ENCODE results near the gene ATP6V0B.

The ATP6V0B gene

GRCh38 chr1:43969746-43970466 is 4.9 kb upstream of the ATP6V0B start, which contains the start of gene DPH2:
Gene DPH2 (plus strand): TSS chr1:43970010. CDS start chr1:43970176, 166 bp downstream.
- peak; percentile 98 for DNase-seq

DNA sequence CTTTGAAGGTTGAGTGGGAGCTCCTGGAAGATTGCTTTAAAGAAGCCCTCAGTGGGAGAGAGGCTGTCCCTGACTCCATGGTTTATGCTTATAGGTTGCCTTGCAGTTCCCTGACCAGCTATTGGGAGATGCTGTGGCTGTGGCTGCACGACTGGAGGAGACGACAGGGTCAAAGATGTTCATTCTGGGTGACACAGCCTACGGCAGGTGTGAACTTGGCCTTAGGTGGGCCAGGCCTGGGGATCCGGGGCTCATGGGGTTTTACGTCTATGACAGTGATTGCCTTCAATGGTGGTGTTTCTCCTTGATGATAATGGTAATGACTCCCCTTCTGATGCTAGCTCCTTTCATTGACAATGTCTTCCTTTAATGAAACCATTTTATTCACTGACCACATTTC is 4.3 kb upstream of the ATP6V0B start:
- DNase-seq = no peak

DNA sequence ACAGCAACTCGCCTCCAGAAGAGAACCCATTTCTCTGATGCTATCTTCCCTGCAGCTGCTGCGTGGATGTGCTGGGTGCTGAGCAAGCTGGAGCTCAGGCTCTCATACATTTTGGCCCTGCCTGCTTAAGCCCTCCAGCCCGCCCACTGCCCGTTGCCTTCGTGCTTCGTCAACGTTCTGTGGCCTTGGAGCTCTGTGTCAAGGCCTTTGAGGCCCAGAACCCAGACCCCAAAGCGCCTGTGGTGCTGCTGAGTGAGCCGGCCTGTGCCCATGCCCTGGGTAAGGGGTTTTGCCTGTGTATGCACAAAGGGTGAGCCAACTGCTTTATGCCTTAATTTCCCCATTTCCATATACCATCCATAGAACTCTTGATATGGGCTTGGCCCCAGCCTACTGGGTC is 3.8 kb upstream of the ATP6V0B start:
- DNase-seq = no peak

DNA sequence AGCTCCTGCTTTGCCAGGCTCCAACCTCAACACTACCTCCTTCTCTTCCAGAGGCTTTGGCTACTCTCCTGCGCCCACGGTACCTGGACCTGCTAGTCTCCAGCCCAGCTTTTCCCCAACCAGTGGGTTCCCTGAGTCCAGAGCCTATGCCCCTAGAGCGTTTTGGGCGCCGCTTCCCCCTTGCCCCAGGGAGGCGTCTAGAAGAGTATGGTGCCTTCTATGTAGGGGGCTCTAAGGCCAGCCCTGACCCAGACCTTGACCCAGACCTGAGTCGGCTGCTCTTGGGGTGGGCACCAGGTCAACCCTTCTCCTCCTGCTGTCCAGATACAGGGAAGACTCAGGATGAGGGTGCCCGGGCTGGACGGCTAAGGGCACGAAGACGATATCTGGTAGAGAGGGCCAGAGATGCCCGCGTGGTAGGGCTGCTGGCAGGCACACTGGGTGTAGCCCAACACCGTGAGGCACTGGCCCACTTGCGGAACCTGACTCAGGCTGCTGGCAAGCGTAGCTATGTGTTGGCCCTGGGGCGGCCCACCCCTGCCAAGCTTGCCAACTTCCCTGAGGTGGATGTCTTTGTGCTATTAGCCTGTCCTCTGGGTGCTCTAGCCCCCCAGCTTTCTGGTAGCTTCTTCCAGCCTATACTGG is 3.3 kb upstream of the ATP6V0B start:
- no peak for DNase-seq

DNA sequence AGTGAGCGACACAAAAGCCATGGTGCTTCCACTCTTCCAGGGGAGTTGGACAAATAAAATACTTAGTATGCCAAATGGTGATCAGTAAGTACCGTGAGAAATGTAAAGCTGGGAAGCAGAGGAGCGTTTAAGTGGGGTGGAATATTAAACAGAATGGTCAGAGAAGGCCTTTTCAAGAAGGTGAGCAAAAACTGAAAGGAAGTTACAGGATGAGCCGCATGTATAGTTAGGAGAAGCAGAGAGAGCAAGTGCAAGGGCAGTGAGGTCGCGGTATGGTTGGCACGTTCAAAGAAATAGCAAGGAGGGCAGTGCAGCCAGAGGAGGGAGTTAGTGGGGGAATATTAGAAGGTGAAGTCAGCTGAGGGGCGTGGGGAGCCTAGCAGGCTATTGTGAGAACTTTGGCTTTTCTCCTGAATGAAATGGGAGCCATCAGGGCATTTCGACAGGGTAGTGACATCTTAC is 748 bp upstream of the ATP6V0B start:
- no peak for DNase-seq

- no peak for DNase-seq
Observed at GRCh38 chr1:43975249-43975961, 645 bp downstream of the ATP6V0B start.

- no peak for DNase-seq
Observed at GRCh38 chr1:43976045-43976444, 1.3 kb downstream of the ATP6V0B start.

DNA sequence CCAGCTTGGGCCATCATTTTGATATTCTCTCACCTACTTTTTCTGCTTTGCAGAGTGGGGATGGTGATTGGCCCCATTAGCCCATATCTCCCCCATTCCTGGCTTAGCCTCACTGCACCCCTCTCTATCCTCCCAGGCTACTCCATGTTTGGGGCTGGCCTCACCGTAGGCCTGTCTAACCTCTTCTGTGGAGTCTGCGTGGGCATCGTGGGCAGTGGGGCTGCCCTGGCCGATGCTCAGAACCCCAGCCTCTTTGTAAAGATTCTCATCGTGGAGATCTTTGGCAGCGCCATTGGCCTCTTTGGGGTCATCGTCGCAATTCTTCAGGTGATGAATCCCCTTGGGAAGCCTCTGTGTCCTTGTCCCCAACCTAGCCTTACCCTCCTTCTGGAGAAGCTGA is 2.1 kb downstream of the ATP6V0B start:
- no peak for DNase-seq

- no peak for DNase-seq
Observed at GRCh38 chr1:43977376-43978263, 2.9 kb downstream of the ATP6V0B start.

DNA sequence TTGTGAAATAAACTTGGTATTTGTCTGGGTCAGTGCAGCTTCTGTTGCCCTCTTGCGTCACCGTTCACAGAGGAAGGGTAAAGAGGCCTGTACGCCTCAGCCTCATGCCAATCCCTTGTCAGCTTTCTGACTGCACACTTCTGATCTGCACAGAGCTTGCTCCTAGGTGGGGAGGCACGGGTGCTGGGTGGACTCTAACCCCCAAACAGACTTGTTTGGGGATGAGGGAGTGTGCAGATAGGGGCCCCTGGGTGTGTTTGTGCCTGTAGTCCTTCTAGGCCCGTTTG is 3.4 kb downstream of the ATP6V0B start:
- DNase-seq = no peak

DNA sequence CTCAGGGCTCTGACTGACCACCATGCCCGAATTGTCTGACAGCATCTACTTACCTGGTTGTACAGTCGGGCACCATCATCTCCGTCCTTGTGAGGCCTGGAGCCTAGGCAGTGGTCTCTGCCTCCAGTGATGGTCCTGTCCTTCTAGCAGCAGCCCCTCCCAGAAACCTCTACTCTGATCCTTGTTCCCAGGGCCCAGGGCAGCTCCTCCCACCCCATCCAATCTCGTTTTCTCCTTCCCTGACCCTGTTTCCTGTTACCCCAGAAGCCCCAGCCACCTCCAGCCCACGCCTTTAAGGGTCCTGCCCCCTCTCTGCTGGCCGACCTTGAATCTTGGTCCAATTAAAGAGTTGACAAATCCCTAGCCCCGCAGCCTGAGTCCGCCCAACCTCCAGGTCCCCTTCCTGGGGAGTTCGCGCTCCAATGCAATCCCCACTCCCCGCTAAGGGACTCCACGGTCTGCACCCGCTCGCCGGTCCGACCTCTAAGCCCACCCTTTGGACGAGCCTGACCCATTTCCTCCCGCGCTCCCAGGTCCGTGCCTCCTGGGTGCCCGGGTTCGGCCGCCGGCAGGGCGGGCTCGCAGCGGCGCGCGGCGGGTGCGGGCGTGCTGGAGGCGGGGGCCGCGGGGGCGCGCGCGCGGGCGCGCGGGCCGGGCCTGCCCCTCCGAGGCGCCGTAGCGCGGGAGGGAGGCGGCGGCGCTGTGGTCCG is 3.9 kb downstream of the ATP6V0B start, which contains the start of gene B4GALT2:
Gene B4GALT2 (plus strand): TSS at position 660 of the 710 bp plus-strand sequence. CDS start 1,951 bp downstream, outside the sequence.
- peak; percentile 57 for DNase-seq

DNA sequence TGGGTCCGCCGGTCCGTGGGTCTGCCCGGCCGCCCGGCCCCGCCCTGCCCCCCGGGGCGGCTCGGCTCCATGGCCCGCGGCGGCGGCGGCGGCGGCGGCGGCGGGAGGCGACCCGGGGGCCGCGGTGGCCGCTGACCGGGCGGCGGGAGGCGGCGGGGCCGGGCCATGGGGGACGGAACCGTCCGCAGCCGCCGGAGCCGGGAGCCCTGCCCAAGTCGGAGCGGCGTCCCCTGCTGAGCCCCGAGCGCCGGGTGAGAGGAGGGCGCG is 4.4 kb downstream of the ATP6V0B start:
- DNase-seq = no peak

DNA sequence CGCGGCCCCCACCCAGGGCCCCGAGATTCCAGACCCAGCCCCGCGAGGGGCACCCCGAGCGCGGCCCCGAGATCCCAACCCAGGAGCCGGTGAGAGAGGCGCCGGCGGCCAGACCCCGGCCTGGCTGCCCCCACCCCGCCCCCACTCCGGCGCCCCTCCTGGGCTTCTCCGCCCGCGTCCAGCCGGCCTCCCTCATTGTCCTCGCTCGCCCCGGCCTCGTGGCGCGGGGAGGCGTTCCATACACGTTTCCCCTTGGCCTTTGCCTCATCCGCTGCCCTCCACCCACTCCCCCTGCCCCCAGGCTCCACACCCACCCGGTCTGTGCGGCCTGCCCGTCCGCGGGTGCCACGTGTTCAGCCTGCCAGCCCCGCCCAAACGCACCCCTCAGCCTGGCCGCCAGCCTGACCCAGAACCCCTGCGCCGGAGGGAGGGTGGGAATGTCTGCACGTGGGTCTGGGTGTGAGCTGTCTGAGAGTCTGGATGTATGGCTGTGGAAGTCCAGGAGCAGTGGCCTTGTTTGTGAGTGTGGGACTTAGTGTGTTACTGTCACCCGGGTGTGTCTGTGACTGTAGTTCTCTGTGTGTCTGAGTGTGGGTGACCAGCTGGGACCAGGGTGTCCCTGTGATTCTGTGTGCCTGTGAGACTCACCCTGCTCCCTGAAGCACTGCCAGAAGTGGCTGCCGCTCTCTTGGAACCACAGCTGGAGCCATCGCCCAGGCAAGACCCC is 4.9 kb downstream of the ATP6V0B start:
- peak; percentile 8 for DNase-seq

- DNase-seq = no peak
Observed at GRCh38 chr1:43980255-43981134, 5.7 kb downstream of the ATP6V0B start.

DNA sequence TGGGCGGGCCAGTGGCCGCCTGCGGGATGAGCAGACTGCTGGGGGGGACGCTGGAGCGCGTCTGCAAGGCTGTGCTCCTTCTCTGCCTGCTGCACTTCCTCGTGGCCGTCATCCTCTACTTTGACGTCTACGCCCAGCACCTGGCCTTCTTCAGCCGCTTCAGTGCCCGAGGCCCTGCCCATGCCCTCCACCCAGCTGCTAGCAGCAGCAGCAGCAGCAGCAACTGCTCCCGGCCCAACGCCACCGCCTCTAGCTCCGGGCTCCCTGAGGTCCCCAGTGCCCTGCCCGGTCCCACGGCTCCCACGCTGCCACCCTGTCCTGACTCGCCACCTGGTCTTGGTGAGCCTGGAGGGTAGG is 6.4 kb downstream of the ATP6V0B start:
- DNase-seq = no peak

- no peak for DNase-seq
Observed at GRCh38 chr1:43981636-43982035, 6.9 kb downstream of the ATP6V0B start.

- no peak for DNase-seq
Observed at GRCh38 chr1:43982241-43982640, 7.5 kb downstream of the ATP6V0B start.

GRCh38 chr1:43982808-43983207 is 8.0 kb downstream of the ATP6V0B start:
- no peak for DNase-seq

DNA sequence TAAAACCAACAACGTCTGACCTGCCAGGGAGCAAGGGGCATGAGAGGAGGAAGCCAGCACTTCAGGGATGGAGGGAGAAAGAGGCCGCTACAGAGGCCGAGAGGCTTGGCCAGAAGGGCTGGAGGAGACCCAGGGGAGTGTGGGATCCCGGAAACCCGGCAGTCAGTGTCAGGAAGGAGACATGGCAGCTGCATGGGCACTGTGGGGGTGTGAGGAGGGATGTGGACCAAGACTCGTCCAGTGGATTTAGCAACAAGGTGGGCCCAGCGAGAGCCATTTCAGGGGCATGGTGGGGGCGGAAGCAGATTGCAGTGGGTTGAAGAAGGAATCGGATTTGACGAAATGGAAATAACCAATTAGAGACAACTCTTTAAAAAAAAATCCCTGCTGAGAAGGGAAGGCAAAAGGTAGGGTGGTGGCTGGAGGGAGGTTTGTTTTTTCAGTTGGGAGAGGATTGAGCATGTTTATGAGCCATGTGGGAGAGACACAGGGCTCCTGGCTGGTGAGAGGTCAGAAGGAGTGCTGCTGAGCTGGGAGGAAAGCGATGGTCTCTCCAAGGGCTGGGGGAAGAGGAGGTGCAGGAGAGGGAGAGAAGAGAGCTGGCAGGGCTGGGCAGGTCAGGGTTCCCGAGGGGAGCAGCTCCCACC is 8.6 kb downstream of the ATP6V0B start:
- DNase-seq = no peak

GRCh38 chr1:43984855-43985254 is 10.1 kb downstream of the ATP6V0B start:
- no peak for DNase-seq
